ENCODE results near the gene CEACAM1.

DNA sequence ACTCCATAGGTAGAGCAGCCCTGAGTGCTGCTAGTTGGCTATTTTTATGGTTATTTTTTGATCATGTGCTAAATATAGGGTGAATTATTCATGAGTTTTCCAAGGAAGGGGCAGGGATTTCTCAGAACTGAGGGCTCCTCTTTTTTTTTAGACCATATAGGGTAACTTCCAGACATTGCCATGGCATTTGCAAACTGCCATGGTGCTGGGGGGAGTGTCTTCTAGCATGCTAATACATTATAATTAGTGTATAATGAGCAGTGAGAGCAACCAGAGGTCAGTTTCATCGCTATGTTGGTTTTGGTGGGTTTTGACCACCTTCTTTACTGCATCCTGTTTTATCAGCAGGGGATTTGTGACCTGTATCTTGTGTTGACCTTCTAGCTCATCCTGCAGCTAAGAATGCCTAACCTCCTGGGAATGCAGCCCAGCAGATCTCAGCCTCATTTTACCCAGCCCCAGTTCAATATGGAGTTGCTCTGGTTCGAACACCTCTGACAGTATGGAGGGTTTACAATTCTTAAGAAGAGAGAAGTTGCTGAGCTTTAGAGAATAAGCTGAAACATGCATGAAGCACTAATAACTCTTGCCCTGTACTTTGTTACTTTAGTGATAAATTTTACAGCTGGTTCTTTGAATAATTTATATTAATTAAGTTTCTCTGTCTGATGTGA lies 31.7 kb downstream of the CEACAM1 start:
- TF ChIP-seq, protein P1, sequence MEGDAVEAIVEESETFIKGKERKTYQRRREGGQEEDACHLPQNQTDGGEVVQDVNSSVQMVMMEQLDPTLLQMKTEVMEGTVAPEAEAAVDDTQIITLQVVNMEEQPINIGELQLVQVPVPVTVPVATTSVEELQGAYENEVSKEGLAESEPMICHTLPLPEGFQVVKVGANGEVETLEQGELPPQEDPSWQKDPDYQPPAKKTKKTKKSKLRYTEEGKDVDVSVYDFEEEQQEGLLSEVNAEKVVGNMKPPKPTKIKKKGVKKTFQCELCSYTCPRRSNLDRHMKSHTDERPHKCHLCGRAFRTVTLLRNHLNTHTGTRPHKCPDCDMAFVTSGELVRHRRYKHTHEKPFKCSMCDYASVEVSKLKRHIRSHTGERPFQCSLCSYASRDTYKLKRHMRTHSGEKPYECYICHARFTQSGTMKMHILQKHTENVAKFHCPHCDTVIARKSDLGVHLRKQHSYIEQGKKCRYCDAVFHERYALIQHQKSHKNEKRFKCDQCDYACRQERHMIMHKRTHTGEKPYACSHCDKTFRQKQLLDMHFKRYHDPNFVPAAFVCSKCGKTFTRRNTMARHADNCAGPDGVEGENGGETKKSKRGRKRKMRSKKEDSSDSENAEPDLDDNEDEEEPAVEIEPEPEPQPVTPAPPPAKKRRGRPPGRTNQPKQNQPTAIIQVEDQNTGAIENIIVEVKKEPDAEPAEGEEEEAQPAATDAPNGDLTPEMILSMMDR (IDR thresholded peaks at IDR 0.05; ENCODE audit: low read length): no peak
- no peak for TF ChIP-seq EZH2 (optimal IDR thresholded peaks at IDR 0.05; ENCODE audit: low read depth, low read length)
